OCI-LY1 (cell line): ENCODE measurements around the gene SH3RF3.

Source experiments
- H2AFZ ChIP-seq: fragments of 200-600 bp; sonication (generic), shearing (Covaris generic); 2 replicates; pipeline ENCODE4 v1.6.0; 2014; ENCODE audit warnings: antibody characterized with exemption, mild to moderate bottlenecking, low read length
- H3F3A ChIP-seq: fragments of 200-600 bp; sonication (generic), shearing (Covaris generic); 2 replicates; pipeline ENCODE4 v1.6.0; 2014; ENCODE audit warnings: mild to moderate bottlenecking, antibody characterized with exemption, low read length, moderate library complexity; ENCODE audit not compliant: insufficient read depth
- H3K27ac ChIP-seq: fragments of 200-600 bp; sonication (generic); 2 replicates; pipeline ENCODE4 v1.5.1; 2014; ENCODE audit warnings: low read length, mixed run types, mild to moderate bottlenecking, low read depth; ENCODE audit not compliant: poor library complexity, severe bottlenecking
- H3K27me3 ChIP-seq: fragments of 200-600 bp; sonication (generic); 2 replicates; pipeline ENCODE4 v1.6.0; 2014; ENCODE audit warnings: antibody characterized with exemption, mild to moderate bottlenecking, low read length, moderate library complexity; ENCODE audit not compliant: insufficient read depth
- H3K36me3 ChIP-seq: fragments of 200-600 bp; sonication (generic); 2 replicates; pipeline ENCODE4 v1.6.1; 2014; ENCODE audit warnings: mild to moderate bottlenecking, antibody characterized with exemption, low read length, moderate library complexity, mixed read lengths; ENCODE audit not compliant: insufficient read depth
- H3K4me1 ChIP-seq: fragments of 200-600 bp; sonication (generic); 2 replicates; pipeline ENCODE4 v1.5.1; 2014; ENCODE audit warnings: mild to moderate bottlenecking, low read length, moderate library complexity; ENCODE audit not compliant: insufficient read depth, severe bottlenecking
- H3K4me2 ChIP-seq: fragments of 200-600 bp; sonication (generic), shearing (Covaris generic); 2 replicates; pipeline ENCODE4 v1.6.1; 2014; ENCODE audit warnings: low read length
- H3K4me3 ChIP-seq: fragments of 200-600 bp; sonication (generic); 2 replicates; pipeline ENCODE4 v1.5.1; 2014; ENCODE audit warnings: low read length, low read depth, mild to moderate bottlenecking, mixed read lengths; ENCODE audit not compliant: poor library complexity, severe bottlenecking
- H3K79me2 ChIP-seq: fragments of 200-600 bp; shearing (Covaris generic); 2 replicates; pipeline ENCODE4 v1.6.1; 2016; ENCODE audit warnings: mixed run types, low read length, mixed read lengths; ENCODE audit not compliant: insufficient read depth
- H3K9ac ChIP-seq: fragments of 200-600 bp; sonication (generic), shearing (Covaris generic); 2 replicates; pipeline ENCODE4 v1.6.1; 2014; ENCODE audit warnings: mild to moderate bottlenecking, low read length, mixed read lengths
- H3K9me2 ChIP-seq: fragments of 200-600 bp; sonication (generic), shearing (Covaris generic); 2 replicates; pipeline ENCODE4 v1.6.1; 2014; ENCODE audit warnings: low read depth, mild to moderate bottlenecking, low read length, mixed read lengths
- H3K9me3 ChIP-seq: fragments of 200-600 bp; shearing (Covaris generic); 2 replicates; pipeline ENCODE4 v1.6.1; 2014; ENCODE audit warnings: low read length, mixed read lengths
- H4K20me1 ChIP-seq: fragments of 200-600 bp; sonication (generic), shearing (Covaris generic); 2 replicates; pipeline ENCODE4 v1.6.0; 2016; ENCODE audit warnings: mild to moderate bottlenecking, low read length; ENCODE audit not compliant: insufficient read depth
- EZH2 ChIP-seq: fragments of 200-600 bp; sonication (generic), shearing (Covaris generic); IDR thresholded peaks from 2 replicates; pipeline ENCODE4 v1.8.0; 2017; ENCODE audit warnings: borderline replicate concordance, mixed run types, mild to moderate bottlenecking, antibody characterized with exemption, low read length, moderate library complexity, mixed read lengths
- TF ChIP-seq, protein P1 (sequence below): fragments of 200-600 bp; sonication (generic), shearing (Covaris generic); IDR thresholded peaks from 2 replicates; pipeline ENCODE4 v1.5.1; 2017; ENCODE audit warnings: mild to moderate bottlenecking, antibody characterized with exemption, low read length, moderate library complexity, mixed read lengths

Gene SH3RF3

GRCh38 chr2:109211315-109211714 is 82.3 kb downstream of the SH3RF3 start:
- no peak overlapping the region for H3K4me2 ChIP-seq
- H3K79me2 ChIP-seq = no peaks in the 10 kb centered on the region
- H3K36me3 ChIP-seq = no peaks in the 10 kb centered on the region

GRCh38 chr2:109212836-109213563 is 84.0 kb downstream of the SH3RF3 start:
- Histone ChIP-seq H3K27me3 (0 out of 2 replicates have a peak, but pooled peaks cover 4% of the 10 kb centered on the region), H3F3A (no peaks in the 10 kb centered on the region)
- TF ChIP-seq, protein P1, sequence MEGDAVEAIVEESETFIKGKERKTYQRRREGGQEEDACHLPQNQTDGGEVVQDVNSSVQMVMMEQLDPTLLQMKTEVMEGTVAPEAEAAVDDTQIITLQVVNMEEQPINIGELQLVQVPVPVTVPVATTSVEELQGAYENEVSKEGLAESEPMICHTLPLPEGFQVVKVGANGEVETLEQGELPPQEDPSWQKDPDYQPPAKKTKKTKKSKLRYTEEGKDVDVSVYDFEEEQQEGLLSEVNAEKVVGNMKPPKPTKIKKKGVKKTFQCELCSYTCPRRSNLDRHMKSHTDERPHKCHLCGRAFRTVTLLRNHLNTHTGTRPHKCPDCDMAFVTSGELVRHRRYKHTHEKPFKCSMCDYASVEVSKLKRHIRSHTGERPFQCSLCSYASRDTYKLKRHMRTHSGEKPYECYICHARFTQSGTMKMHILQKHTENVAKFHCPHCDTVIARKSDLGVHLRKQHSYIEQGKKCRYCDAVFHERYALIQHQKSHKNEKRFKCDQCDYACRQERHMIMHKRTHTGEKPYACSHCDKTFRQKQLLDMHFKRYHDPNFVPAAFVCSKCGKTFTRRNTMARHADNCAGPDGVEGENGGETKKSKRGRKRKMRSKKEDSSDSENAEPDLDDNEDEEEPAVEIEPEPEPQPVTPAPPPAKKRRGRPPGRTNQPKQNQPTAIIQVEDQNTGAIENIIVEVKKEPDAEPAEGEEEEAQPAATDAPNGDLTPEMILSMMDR = no peak
- TF ChIP-seq EZH2 = no peak

More at GRCh38 chr2:109211315-109211714, 82.3 kb downstream of the SH3RF3 start:
- 0 out of 2 replicates have a peak, but pooled peaks cover 4% of the 10 kb centered on the region for H3K27me3 ChIP-seq
- H3K9ac ChIP-seq = no peak overlapping the region
- H4K20me1 ChIP-seq = no peaks in the 10 kb centered on the region
- no peak overlapping the region for H3K4me3 ChIP-seq
- no peak overlapping the region for H2AFZ ChIP-seq
- no peak overlapping the region for H3K27ac ChIP-seq
- no peaks in the 10 kb centered on the region for H3F3A ChIP-seq
- no peaks in the 10 kb centered on the region for H3K9me3 ChIP-seq
- TF ChIP-seq EZH2 = no peak
- TF ChIP-seq, protein P1 = no peak
- no peaks in the 10 kb centered on the region for H3K9me2 ChIP-seq
- no peaks in the 10 kb centered on the region for H3K4me1 ChIP-seq

DNA sequence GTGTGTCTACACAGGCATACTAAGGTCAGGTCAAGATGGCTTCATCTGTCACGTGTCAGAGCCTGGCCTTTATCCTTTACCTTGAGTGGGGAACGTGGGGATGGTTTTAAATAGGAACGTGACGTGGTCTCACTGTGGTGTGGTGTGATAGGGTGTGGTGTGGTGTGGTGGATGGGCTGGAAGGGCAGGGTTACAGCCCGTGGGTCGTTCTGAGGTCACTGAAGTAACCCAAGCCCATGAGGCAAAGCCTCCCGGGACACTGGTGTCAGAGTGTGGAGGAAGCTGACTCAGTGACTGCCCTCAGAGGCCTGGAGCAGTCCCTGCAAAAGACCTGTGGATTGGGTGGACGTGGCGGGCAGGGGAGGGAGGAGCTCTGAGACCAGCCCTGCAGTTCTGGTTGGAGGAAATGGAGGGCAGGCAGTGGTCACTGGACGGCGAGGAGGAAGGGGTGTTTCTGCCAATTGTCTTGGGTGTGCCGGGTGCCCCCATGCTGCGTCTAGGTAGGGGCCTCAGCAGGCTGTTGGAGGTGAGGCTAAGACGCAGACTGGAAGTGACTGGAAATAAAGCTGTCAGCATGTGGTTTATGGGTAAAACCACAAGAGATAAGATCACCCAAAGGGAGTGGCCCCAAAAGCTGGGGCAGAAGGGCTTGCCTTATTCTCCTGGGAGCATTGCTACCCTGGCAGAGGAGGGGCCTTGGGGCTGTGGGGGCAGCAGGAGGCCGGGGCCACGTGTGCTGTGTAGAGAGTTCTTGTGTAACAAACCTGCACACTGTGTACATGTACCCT is 84.8 kb downstream of the SH3RF3 start:
- Histone ChIP-seq H3K4me2 (no peak overlapping the region), H3K9ac (no peak overlapping the region)

More at GRCh38 chr2:109212836-109213563, 84.0 kb downstream of the SH3RF3 start:
- no peaks in the 10 kb centered on the region for H3K9me2 ChIP-seq
- H3K4me2 ChIP-seq = no peak overlapping the region
- no peaks in the 10 kb centered on the region for H3K36me3 ChIP-seq
- no peaks in the 10 kb centered on the region for H3K79me2 ChIP-seq
- no peaks in the 10 kb centered on the region for H4K20me1 ChIP-seq
- no peaks in the 10 kb centered on the region for H3K9me3 ChIP-seq
- no peaks in the 10 kb centered on the region for H3K4me1 ChIP-seq
- no peak overlapping the region for H2AFZ ChIP-seq
- no peak overlapping the region for H3K4me3 ChIP-seq
- no peak overlapping the region for H3K9ac ChIP-seq
- no peak overlapping the region for H3K27ac ChIP-seq

More for the DNA sequence above, 84.8 kb downstream of the SH3RF3 start:
- no peaks in the 10 kb centered on the region for H3F3A ChIP-seq
- H3K79me2 ChIP-seq = no peaks in the 10 kb centered on the region
- H3K9me3 ChIP-seq = no peaks in the 10 kb centered on the region
- TF ChIP-seq EZH2 = no peak
- TF ChIP-seq, protein P1 = no peak
- H2AFZ ChIP-seq = no peak overlapping the region
- H4K20me1 ChIP-seq = no peaks in the 10 kb centered on the region
- H3K4me3 ChIP-seq = no peak overlapping the region
- H3K9me2 ChIP-seq = no peaks in the 10 kb centered on the region
- H3K27me3 ChIP-seq = 0 out of 2 replicates have a peak, but pooled peaks cover 4% of the 10 kb centered on the region
- no peaks in the 10 kb centered on the region for H3K4me1 ChIP-seq
- H3K36me3 ChIP-seq = no peaks in the 10 kb centered on the region
- H3K27ac ChIP-seq = no peak overlapping the region
